Measurements from ENCODE around the gene CCDC112. TPM values are rescaled to one million over a fixed set of nuclear protein-coding genes. Genes with fewer than 3 reads are reported as not detected.
"Not testable (repeated sequence)": the region's sequence is repeated elsewhere in the genome, so short reads cannot be mapped to it uniquely, and the experiment has no call there.

The CCDC112 gene
- total and polyA plus RNA-seq, 4 experiments from 2014 or later = 2.4 to 6.3 (median 5.3) TPM

GRCh38 chr5:115263078-115263380, 33.4 kb downstream of the CCDC112 start:
- CTCF ChIA-PET (ENCODE audit: partially characterized antibody) = interaction anchor here (1.0 to 2.7 kb wide), 2 partner anchors 17 to 311 kb away, joined by 4 to 9 read pairs; no protein-coding TSS in a partner anchor
- no peak for DNase-seq
- Histone ChIP-seq H3K27ac (ENCODE audit: low read depth, low read length) (peak overlapping the region; percentile 77), H3K4me3 (ENCODE audit: low read length in 2 of 2) (peak overlapping the region; percentile 55 to 80), H3K36me3 (ENCODE audit: insufficient read depth, low read length) (no peaks in the 10 kb centered on the region), H3K4me1 (ENCODE audit: insufficient read depth, low read length) (peaks cover 45% of the 10 kb centered on the region), H3K9me3 (ENCODE audit: control insufficient read depth in 1 of 2, low read length in 2 of 2) (no peaks in the 10 kb centered on the region), H3K27me3 (ENCODE audit: insufficient read depth, low read length) (no peaks in the 10 kb centered on the region)
- peaks cover 0 to 19% of the 10 kb centered on the region in 2 donors for H3K36me3 Mint-ChIP-seq
- H3K27ac Mint-ChIP-seq = peak overlapping the region; percentile 85 to 98 (median 95)
- POLR2A ChIA-PET (ENCODE audit: partially characterized antibody) = interaction anchor here (1.0 to 3.0 kb wide), 3 partner anchors 9 to 281 kb away, joined by 4 to 23 read pairs (median 19); partner anchors contain the start of genes CCDC112 and FEM1C
- intact Hi-C loops (cut with micrococcal nuclease) = loop anchor here (2.0 kb wide), 3 partner anchors 34 to 362 kb away; partner anchors contain the start of genes CCDC112 and FEM1C
- H3K4me3 Mint-ChIP-seq = peak overlapping the region; percentile 87 to 98 (median 98)
- H3K9me3 Mint-ChIP-seq = no peaks in the 10 kb centered on the region
- H3K27me3 Mint-ChIP-seq = no peaks in the 10 kb centered on the region
- H3K4me1 Mint-ChIP-seq = peaks cover 34 to 49% (median 41%) of the 10 kb centered on the region in 4 donors

GRCh38 chr5:115262321-115263077, 34.0 kb downstream of the CCDC112 start, which contains the start of gene PGGT1B:
Gene PGGT1B (minus strand): TSS chr5:115262877. CDS start chr5:115262851, 26 bp downstream.
- peaks cover 45% of the 10 kb centered on the region for H3K4me1 ChIP-seq (ENCODE audit: insufficient read depth, low read length)
- H3K36me3 Mint-ChIP-seq = peaks cover 0 to 19% of the 10 kb centered on the region in 2 donors
- peak within 1 kb of the TSS; percentile 87 to 98 (median 98) for H3K4me3 Mint-ChIP-seq
- no peaks in the 10 kb centered on the region for H3K36me3 ChIP-seq (ENCODE audit: insufficient read depth, low read length)
- H3K9me3 ChIP-seq (ENCODE audit: control insufficient read depth in 1 of 2, low read length in 2 of 2) = no peaks in the 10 kb centered on the region
- H3K27me3 ChIP-seq (ENCODE audit: insufficient read depth, low read length) = no peaks in the 10 kb centered on the region
- H3K4me1 Mint-ChIP-seq = peaks cover 37 to 52% (median 44%) of the 10 kb centered on the region in 4 donors
- H3K9me3 Mint-ChIP-seq = no peaks in the 10 kb centered on the region
- POLR2A ChIA-PET (ENCODE audit: partially characterized antibody) = interaction anchor here (0.9 to 3.0 kb wide), 3 partner anchors 12 to 282 kb away, joined by 5 to 23 read pairs (median 19); partner anchors contain the start of genes CCDC112 and FEM1C
- H3K27ac Mint-ChIP-seq = peak within 1 kb of the TSS; percentile 85 to 98 (median 95)
- intact Hi-C loops (cut with micrococcal nuclease) = loop anchor here (1.0 to 2.0 kb wide), 4 partner anchors 34 to 579 kb away; partner anchors contain the start of genes AP3S1, ATG12, CCDC112 and FEM1C
- peak within 1 kb of the TSS; percentile 77 for H3K27ac ChIP-seq (ENCODE audit: low read depth, low read length)
- CTCF ChIA-PET (ENCODE audit: partially characterized antibody) = interaction anchor here (1.7 to 2.7 kb wide), 2 partner anchors 15 to 312 kb away, joined by 5 to 9 read pairs; no protein-coding TSS in a partner anchor
- peak within 1 kb of the TSS; percentile 55 to 80 for H3K4me3 ChIP-seq (ENCODE audit: low read length in 2 of 2)
- no peaks in the 10 kb centered on the region for H3K27me3 Mint-ChIP-seq
- DNase-seq = peak; percentile 59 to 67 (median 66)

DNA sequence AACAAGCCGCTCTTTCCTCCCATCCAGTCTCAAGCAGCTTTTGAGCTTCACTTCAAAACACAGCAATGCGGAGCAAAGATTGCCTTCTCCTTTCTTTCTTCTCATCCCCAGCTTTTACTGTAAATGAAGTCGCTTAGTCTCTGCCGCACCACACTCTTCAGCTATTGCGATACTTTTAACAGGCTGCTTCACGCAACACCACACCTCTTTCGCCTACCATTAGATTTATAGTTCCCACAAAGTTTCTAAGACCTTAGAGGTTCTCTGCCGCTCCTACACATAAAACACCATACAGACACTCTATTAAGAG, 34.5 kb downstream of the CCDC112 start:
- intact Hi-C loops (cut with micrococcal nuclease) = loop anchor here (1.0 to 2.0 kb wide), 4 partner anchors 35 to 579 kb away; partner anchors contain the start of genes AP3S1, ATG12, CCDC112 and FEM1C
- H3K27me3 ChIP-seq (ENCODE audit: insufficient read depth, low read length) = no peaks in the 10 kb centered on the region
- ChIA-PET CTCF (ENCODE audit: partially characterized antibody) (interaction anchor here (1.7 to 2.7 kb wide), 2 partner anchors 15 to 312 kb away, joined by 5 to 9 read pairs; no protein-coding TSS in a partner anchor), POLR2A (ENCODE audit: partially characterized antibody) (interaction anchor here (0.9 to 3.0 kb wide), 3 partner anchors 11 to 282 kb away, joined by 5 to 23 read pairs (median 19); partner anchors contain the start of genes CCDC112 and FEM1C)
- Mint-ChIP-seq H3K27ac (peak overlapping the region; percentile 85 to 98 (median 95)), H3K36me3 (peaks cover under 1 to 21% of the 10 kb centered on the region in 2 donors), H3K4me1 (peaks cover 38 to 55% (median 46%) of the 10 kb centered on the region in 4 donors), H3K4me3 (peak overlapping the region; percentile 87 to 98 (median 98)), H3K9me3 (no peaks in the 10 kb centered on the region), H3K27me3 (no peaks in the 10 kb centered on the region)
- peaks cover 45% of the 10 kb centered on the region for H3K4me1 ChIP-seq (ENCODE audit: insufficient read depth, low read length)
- H3K4me3 ChIP-seq (ENCODE audit: low read length in 2 of 2) = peak overlapping the region; percentile 55 to 80
- H3K27ac ChIP-seq (ENCODE audit: low read depth, low read length) = peak overlapping the region; percentile 77
- H3K9me3 ChIP-seq (ENCODE audit: control insufficient read depth in 1 of 2, low read length in 2 of 2) = no peaks in the 10 kb centered on the region
- no peaks in the 10 kb centered on the region for H3K36me3 ChIP-seq (ENCODE audit: insufficient read depth, low read length)
- no peak for DNase-seq

GRCh38 chr5:115260248-115260647, 36.2 kb downstream of the CCDC112 start:
- ChIA-PET POLR2A (ENCODE audit: partially characterized antibody) (no interaction called here), CTCF (ENCODE audit: partially characterized antibody) (no interaction called here)
- H3K27ac Mint-ChIP-seq = no peak overlapping the region
- no peak overlapping the region for H3K4me3 ChIP-seq (ENCODE audit: low read length in 2 of 2)
- H3K4me1 Mint-ChIP-seq = peaks cover 53 to 72% (median 63%) of the 10 kb centered on the region in 4 donors
- intact Hi-C loops (cut with micrococcal nuclease) = no loop called here
- H3K9me3 ChIP-seq (ENCODE audit: control insufficient read depth in 1 of 2, low read length in 2 of 2) = no peaks in the 10 kb centered on the region
- peak overlapping the region in 4 of 8 donors; percentile 16 to 76 (median 24) for H3K4me3 Mint-ChIP-seq
- no peaks in the 10 kb centered on the region for H3K27me3 Mint-ChIP-seq
- no peak for DNase-seq
- no peak overlapping the region for H3K27ac ChIP-seq (ENCODE audit: low read depth, low read length)
- no peaks in the 10 kb centered on the region for H3K36me3 ChIP-seq (ENCODE audit: insufficient read depth, low read length)
- peaks cover 12 to 31% of the 10 kb centered on the region in 2 donors for H3K36me3 Mint-ChIP-seq
- no peaks in the 10 kb centered on the region for H3K9me3 Mint-ChIP-seq
- no peaks in the 10 kb centered on the region for H3K27me3 ChIP-seq (ENCODE audit: insufficient read depth, low read length)
- peaks cover 58% of the 10 kb centered on the region for H3K4me1 ChIP-seq (ENCODE audit: insufficient read depth, low read length)

GRCh38 chr5:115257981-115258380, 38.5 kb downstream of the CCDC112 start:
- intact Hi-C loops (cut with micrococcal nuclease) = no loop called here
- Mint-ChIP-seq H3K36me3 (peaks cover 14 to 28% of the 10 kb centered on the region in 2 donors), H3K27ac (peak overlapping the region in 1 of 7 donors; percentile 26), H3K4me3 (peak overlapping the region in 2 of 8 donors; percentile 0 to 58), H3K27me3 (no peaks in the 10 kb centered on the region), H3K9me3 (no peaks in the 10 kb centered on the region), H3K4me1 (peaks cover 61 to 82% (median 72%) of the 10 kb centered on the region in 4 donors)
- H3K27me3 ChIP-seq (ENCODE audit: insufficient read depth, low read length) = no peaks in the 10 kb centered on the region
- DNase-seq = no peak
- no peaks in the 10 kb centered on the region for H3K9me3 ChIP-seq (ENCODE audit: control insufficient read depth in 1 of 2, low read length in 2 of 2)
- ChIA-PET CTCF (ENCODE audit: partially characterized antibody) (interaction anchor here (1.4 kb wide), 1 partner anchor 11 kb away, joined by 3 read pairs; no protein-coding TSS in a partner anchor), POLR2A (ENCODE audit: partially characterized antibody) (no interaction called here)
- no peak overlapping the region for H3K4me3 ChIP-seq (ENCODE audit: low read length in 2 of 2)
- H3K27ac ChIP-seq (ENCODE audit: low read depth, low read length) = no peak overlapping the region
- peaks cover 58% of the 10 kb centered on the region for H3K4me1 ChIP-seq (ENCODE audit: insufficient read depth, low read length)
- no peaks in the 10 kb centered on the region for H3K36me3 ChIP-seq (ENCODE audit: insufficient read depth, low read length)

DNA sequence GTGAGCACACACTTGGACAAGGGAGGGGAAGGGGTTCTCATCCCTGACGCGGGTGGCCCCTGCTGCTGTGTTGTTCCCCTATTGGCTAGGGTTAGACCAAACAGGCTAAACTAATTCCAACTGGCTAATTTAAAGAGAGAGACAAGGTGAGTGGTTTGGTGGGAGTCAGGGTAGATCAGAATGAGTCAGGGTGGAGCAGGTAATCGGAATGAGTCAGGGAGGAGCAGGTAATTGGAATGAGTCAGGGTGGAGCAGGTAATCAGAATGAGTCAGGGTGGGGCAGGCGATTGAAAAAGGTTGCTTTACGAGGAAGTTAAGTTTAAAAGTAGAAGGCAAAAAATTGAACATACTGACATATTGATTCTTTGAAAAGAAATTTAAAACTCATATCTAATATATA, 47.1 kb downstream of the CCDC112 start:
- Mint-ChIP-seq H3K27ac (peak overlapping the region in 3 of 7 donors; percentile 1 to 89 (median 12)), H3K36me3 (peaks cover 24 to 27% of the 10 kb centered on the region in 2 donors), H3K4me1 (peaks cover 11 to 33% (median 23%) of the 10 kb centered on the region in 4 donors)
- intact Hi-C loops (cut with micrococcal nuclease); H3K27me3 Mint-ChIP-seq; POLR2A ChIA-PET (ENCODE audit: partially characterized antibody); CTCF ChIA-PET (ENCODE audit: partially characterized antibody); H3K9me3 Mint-ChIP-seq; H3K36me3 ChIP-seq (ENCODE audit: insufficient read depth, low read length); H3K27me3 ChIP-seq (ENCODE audit: insufficient read depth, low read length); H3K27ac ChIP-seq (ENCODE audit: low read depth, low read length); DNase-seq; H3K4me3 ChIP-seq (ENCODE audit: low read length in 2 of 2); H3K9me3 ChIP-seq (ENCODE audit: control insufficient read depth in 1 of 2, low read length in 2 of 2); H3K4me3 Mint-ChIP-seq; H3K4me1 ChIP-seq (ENCODE audit: insufficient read depth, low read length): not testable (repeated sequence)

Measured in CD4-positive, alpha-beta memory T cell (primary cell).